Upper lobe of left lung (tissue), 6 donors: Measurements from ENCODE around the gene DPP4. TPM values are rescaled to one million over a fixed set of nuclear protein-coding genes. Genes with fewer than 3 reads are reported as not detected.
A peak's percentile ranks its signal among the peaks of the same experiment; 100 is the strongest.

Experiments used
- ATAC-seq, 2 donors: fragments of 200-7000 bp; cut with Tn5 transposase; one replicate each; pipeline ENCODE4 v1.9.1; 2022; ENCODE audit warnings: mild to moderate bottlenecking in 2 of 2, moderate library complexity in 2 of 2; ENCODE audit not compliant: low FRiP score in 2 of 2
- DNase-seq, 2 donors: peaks; one replicate each; pipeline ENCODE4 v3.0.0-alpha.2; 2019 to 2020
- H3K27ac ChIP-seq, 4 donors: fragments of 200-600 bp; sonication (generic); one replicate each; pipeline ENCODE4 v1.5.1; 2016 to 2019
- H3K27me3 ChIP-seq, 4 donors: fragments of 200-600 bp; sonication (generic); one replicate each; pipeline ENCODE4 v1.5.1; 2017 to 2019
- H3K36me3 ChIP-seq, 4 donors: fragments of 200-600 bp; sonication (generic); one replicate each; pipeline ENCODE4 v1.5.1; 2016 to 2019
- H3K4me1 ChIP-seq, 4 donors: fragments of 200-600 bp; sonication (generic); one replicate each; pipeline ENCODE4 v1.5.1; 2018 to 2019
- H3K4me3 ChIP-seq, 4 donors: fragments of 200-600 bp; sonication (generic); one replicate each; pipeline ENCODE4 v1.5.1; 2017 to 2019; ENCODE audit warnings: mild to moderate bottlenecking in 2 of 4, moderate library complexity in 1 of 4
- H3K9me3 ChIP-seq, 4 donors: fragments of 200-600 bp; sonication (generic); one replicate each; pipeline ENCODE4 v1.5.1; 2018 to 2019
- EP300 ChIP-seq, 4 donors: sonication (generic); formaldehyde crosslinking; IDR thresholded peaks; one replicate each; pipeline ENCODE4 v1.5.1; 2017; ENCODE audit warnings: antibody characterized with exemption in 4 of 4, control low read depth in 2 of 4
- POLR2A ChIP-seq, 4 donors: fragments of 450-650 bp; IDR thresholded peaks; one replicate each; pipeline ENCODE4 v1.5.1; 2016 to 2017; ENCODE audit warnings: antibody characterized with exemption in 4 of 4, mild to moderate bottlenecking in 2 of 4
- POLR2AphosphoS5 ChIP-seq, 2 donors: sonication (generic); formaldehyde crosslinking; IDR thresholded peaks; one replicate each; pipeline ENCODE4 v1.5.1; 2017; ENCODE audit warnings: antibody characterized with exemption in 2 of 2
- WGBS, 2 donors: methylation state at CpG; one replicate each; pipeline ENCODE4 v1.1.5; 2017 to 2018; 5-methylcytosine and 5-hydroxymethylcytosine counted together
- total RNA-seq, 6 donors: library from RNA; depleted of rRNA in 4 of 6; stranded (reverse); fragments of >200 nt in 4 of 6; gene quantifications; one replicate each; pipeline versions ENCODE4 v1.1.0 to v1.2.1, GENCODE V29; 2016 to 2021
- TF ChIP-seq, protein P1 (sequence below), 6 experiments: fragments of 450-650 bp in 4 of 6; fragments of 200-600 bp in 2 of 6; sonication (generic) in 2 of 6; IDR thresholded peaks; one replicate each; pipeline ENCODE4 v1.5.1; 2016 to 2019; ENCODE audit warnings: antibody characterized with exemption in 6 of 6
- donor health status: DM: no; HTN: no; CAD: no; lungs with moderate emphysema.
- donor health status: DM: no; HTN: yes; CAD: no; lungs with severe emphysema.

DPP4 gene
- total RNA-seq, 6 donors from 2014 or later: 16.4 to 77.3 (median 27.5) TPM

DNA sequence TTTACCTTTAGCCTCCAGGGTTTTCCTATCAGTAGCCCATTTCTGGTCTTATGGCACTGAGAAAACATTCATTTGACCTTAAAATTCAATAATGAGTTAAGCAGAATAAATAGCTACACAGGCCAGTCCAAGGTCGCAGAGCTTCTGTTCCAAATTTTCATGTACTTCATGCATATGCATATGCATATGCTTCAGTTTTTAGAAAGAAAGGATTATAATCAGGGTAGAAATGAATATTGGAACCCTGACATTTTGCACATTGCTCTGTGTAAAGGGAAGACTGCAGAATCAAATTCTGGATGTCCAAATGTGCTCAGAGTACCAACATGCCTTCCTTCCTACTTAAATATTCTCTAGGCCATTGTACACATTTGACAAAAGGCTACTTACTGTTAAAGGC lies 104.9 kb downstream of the DPP4 start:
- Histone ChIP-seq H3K36me3 (no peaks in the 10 kb centered on the region), H3K9me3 (no peaks in the 10 kb centered on the region), H3K27me3 (no peaks in the 10 kb centered on the region), H3K27ac (no peak overlapping the region), H3K4me3 (no peak overlapping the region), H3K4me1 (no peaks in the 10 kb centered on the region)
- DNase-seq (no peak), ATAC-seq (no peak)
- no peak for TF ChIP-seq EP300 (IDR thresholded peaks at IDR 0.05)
- TF ChIP-seq, protein P1, sequence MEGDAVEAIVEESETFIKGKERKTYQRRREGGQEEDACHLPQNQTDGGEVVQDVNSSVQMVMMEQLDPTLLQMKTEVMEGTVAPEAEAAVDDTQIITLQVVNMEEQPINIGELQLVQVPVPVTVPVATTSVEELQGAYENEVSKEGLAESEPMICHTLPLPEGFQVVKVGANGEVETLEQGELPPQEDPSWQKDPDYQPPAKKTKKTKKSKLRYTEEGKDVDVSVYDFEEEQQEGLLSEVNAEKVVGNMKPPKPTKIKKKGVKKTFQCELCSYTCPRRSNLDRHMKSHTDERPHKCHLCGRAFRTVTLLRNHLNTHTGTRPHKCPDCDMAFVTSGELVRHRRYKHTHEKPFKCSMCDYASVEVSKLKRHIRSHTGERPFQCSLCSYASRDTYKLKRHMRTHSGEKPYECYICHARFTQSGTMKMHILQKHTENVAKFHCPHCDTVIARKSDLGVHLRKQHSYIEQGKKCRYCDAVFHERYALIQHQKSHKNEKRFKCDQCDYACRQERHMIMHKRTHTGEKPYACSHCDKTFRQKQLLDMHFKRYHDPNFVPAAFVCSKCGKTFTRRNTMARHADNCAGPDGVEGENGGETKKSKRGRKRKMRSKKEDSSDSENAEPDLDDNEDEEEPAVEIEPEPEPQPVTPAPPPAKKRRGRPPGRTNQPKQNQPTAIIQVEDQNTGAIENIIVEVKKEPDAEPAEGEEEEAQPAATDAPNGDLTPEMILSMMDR (IDR thresholded peaks at IDR 0.05): no peak
- WGBS, 2 donors: 88 to 90% methylated on average over 1 of the region's 1 CpG

DNA sequence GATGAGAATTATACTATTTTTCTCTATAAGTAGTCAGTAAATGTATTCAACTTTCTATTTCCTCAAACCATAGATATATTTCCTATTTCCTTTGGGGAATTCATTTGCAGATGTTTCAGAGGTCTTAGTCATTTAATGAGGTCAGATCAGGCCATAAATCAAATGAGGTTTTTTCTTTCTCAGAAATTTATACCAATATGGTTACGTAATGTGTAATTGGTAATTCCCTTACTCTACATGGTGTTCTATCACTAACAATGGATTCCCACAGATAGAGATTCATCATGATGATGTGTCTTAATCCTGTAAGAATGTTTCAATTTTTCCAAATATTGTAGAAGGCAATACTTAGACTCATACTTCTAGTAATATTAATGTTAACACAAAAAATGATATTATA lies 108.0 kb downstream of the DPP4 start:
- H3K4me1 ChIP-seq: no peaks in the 10 kb centered on the region
- TF ChIP-seq EP300 (IDR thresholded peaks at IDR 0.05): no peak
- TF ChIP-seq POLR2A (IDR thresholded peaks at IDR 0.05): no peak
- TF ChIP-seq POLR2AphosphoS5 (IDR thresholded peaks at IDR 0.05): no peak
- TF ChIP-seq, protein P1 (IDR thresholded peaks at IDR 0.05): no peak

DNA sequence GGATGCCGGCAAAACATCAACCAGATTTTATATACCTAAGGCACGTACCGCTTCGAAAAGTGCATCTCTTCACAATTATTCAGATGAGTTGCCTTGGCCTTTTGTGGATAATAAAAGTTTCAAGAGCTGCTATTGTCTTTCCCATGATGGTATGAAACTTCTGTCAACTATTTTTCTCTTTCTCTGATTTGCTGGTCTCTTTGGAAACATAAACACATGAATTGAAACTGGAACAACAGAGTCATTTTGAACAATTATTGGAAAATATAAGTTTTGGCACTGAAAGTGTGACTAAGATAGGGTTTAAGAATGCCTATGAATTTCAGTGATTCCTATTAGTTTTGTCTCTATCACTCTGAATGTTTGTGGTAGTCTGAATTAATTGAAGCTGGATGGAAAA lies 109.9 kb downstream of the DPP4 start:
- no peak overlapping the region for H3K27ac ChIP-seq
- DNase-seq (no peak), ATAC-seq (no peak)
- no peak overlapping the region for H3K4me3 ChIP-seq
- TF ChIP-seq EP300 (IDR thresholded peaks at IDR 0.05) (no peak), POLR2A (IDR thresholded peaks at IDR 0.05) (no peak), POLR2AphosphoS5 (IDR thresholded peaks at IDR 0.05) (no peak)
- TF ChIP-seq, protein P1 (IDR thresholded peaks at IDR 0.05): no peak
- no peaks in the 10 kb centered on the region for H3K4me1 ChIP-seq
- H3K9me3 ChIP-seq: no peaks in the 10 kb centered on the region
- 88 to 94% methylated on average over 4 of the region's 4 CpGs for WGBS, 2 donors
- H3K36me3 ChIP-seq: no peaks in the 10 kb centered on the region
- no peaks in the 10 kb centered on the region for H3K27me3 ChIP-seq

More for the DNA sequence above, 108.0 kb downstream of the DPP4 start:
- H3K4me3 ChIP-seq: no peak overlapping the region
- no peaks in the 10 kb centered on the region for H3K36me3 ChIP-seq
- no peaks in the 10 kb centered on the region for H3K9me3 ChIP-seq
- no peak overlapping the region for H3K27ac ChIP-seq
- WGBS, 2 donors: 0 to 64% methylated on average over 1 of the region's 1 CpG
- ATAC-seq (no peak), DNase-seq (no peak)
- H3K27me3 ChIP-seq: no peaks in the 10 kb centered on the region

DNA sequence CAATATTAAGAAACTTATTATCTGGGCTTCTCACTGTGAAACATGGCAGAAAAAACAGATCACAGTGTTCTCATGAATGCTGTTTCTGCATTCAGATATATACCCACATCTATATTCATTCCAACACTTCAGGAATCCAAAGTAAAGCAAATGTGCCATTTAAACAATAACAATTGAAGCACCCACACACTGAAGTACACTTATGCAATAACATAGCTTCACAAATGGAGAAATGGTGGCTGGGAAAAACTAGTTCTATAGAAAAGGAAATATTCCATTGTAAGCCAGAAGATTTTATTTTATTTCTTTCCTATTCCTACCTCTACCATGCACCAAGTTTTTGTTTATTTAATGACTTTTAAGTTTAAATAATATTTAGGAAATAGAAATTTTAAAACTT lies 111.9 kb downstream of the DPP4 start:
- no peak overlapping the region for H3K27ac ChIP-seq
- no peaks in the 10 kb centered on the region for H3K9me3 ChIP-seq
- TF ChIP-seq POLR2AphosphoS5 (IDR thresholded peaks at IDR 0.05) (no peak), EP300 (IDR thresholded peaks at IDR 0.05) (no peak), POLR2A (IDR thresholded peaks at IDR 0.05) (no peak)
- TF ChIP-seq, protein P1 (IDR thresholded peaks at IDR 0.05): no peak
- no peaks in the 10 kb centered on the region for H3K27me3 ChIP-seq
- H3K36me3 ChIP-seq: no peaks in the 10 kb centered on the region
- ATAC-seq: no peak
- H3K4me3 ChIP-seq: no peak overlapping the region
- no peaks in the 10 kb centered on the region for H3K4me1 ChIP-seq
- DNase-seq: no peak

DNA sequence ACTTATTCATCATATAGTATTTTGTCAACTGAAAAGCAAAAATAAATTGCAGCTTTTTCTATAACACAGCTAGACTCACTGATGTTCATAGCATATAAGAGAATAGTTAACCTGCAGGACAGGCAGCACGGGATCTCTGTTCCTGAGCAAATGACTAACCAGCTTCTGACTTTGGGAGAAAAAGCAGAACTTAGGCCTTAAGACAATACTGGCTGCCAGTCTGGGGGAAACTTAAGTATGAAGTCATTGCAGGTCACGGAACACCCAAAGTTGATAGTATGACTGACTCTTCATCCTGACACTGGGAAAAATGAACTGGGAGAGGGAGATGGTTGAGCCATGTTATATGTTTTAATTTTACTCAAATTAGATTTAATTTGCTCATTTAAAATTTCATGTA lies 113.0 kb downstream of the DPP4 start:
- WGBS, 2 donors: 78 to 80% methylated on average over 2 of the region's 2 CpGs
- H3K4me1 ChIP-seq: no peaks in the 10 kb centered on the region
- peak in 1 of 2 donors; percentile 40 for DNase-seq
- H3K27me3 ChIP-seq: no peaks in the 10 kb centered on the region
- ATAC-seq: peak in 1 of 2 donors; percentile 43
- TF ChIP-seq EP300 (IDR thresholded peaks at IDR 0.05): no peak
- TF ChIP-seq POLR2AphosphoS5 (IDR thresholded peaks at IDR 0.05): no peak
- TF ChIP-seq, protein P1 (IDR thresholded peaks at IDR 0.05): no peak
- no peak for TF ChIP-seq POLR2A (IDR thresholded peaks at IDR 0.05)
- H3K36me3 ChIP-seq: no peaks in the 10 kb centered on the region
- H3K4me3 ChIP-seq: no peak overlapping the region
- no peak overlapping the region for H3K27ac ChIP-seq
- H3K9me3 ChIP-seq: no peaks in the 10 kb centered on the region
